Cardiac fibroblast (primary cell): ENCODE data around the gene RAET1E.
"Not testable (repeated sequence)": the region's sequence is repeated elsewhere in the genome, so short reads cannot be mapped to it uniquely, and the experiment has no call there.

Experiments
- DNase-seq, 2 donors: peaks; one replicate each; pipeline versions ENCODE4 v3.0.0 to v3.0.0-alpha.2; 2010; ENCODE audit warnings: low read depth in 2 of 2
- H3K4me3 ChIP-seq, 2 donors: replicated peaks in 1 of 2; 1 replicate in 1 of 2; 2 replicates in 1 of 2; pipeline ENCODE4 v1.5.1; 2011; ENCODE audit warnings: low read depth in 2 of 2, low read length in 2 of 2, mild to moderate bottlenecking in 2 of 2, moderate library complexity in 1 of 2
- TF ChIP-seq, protein P1 (sequence below): IDR thresholded peaks from one replicate; pipeline ENCODE4 v1.5.1; 2011; ENCODE audit warnings: low read depth, mild to moderate bottlenecking, low read length, inconsistent platforms

RAET1E gene

GRCh38 chr6:149913540-149914240 lies 15.8 kb upstream of the RAET1E start:
- TF ChIP-seq, protein P1, sequence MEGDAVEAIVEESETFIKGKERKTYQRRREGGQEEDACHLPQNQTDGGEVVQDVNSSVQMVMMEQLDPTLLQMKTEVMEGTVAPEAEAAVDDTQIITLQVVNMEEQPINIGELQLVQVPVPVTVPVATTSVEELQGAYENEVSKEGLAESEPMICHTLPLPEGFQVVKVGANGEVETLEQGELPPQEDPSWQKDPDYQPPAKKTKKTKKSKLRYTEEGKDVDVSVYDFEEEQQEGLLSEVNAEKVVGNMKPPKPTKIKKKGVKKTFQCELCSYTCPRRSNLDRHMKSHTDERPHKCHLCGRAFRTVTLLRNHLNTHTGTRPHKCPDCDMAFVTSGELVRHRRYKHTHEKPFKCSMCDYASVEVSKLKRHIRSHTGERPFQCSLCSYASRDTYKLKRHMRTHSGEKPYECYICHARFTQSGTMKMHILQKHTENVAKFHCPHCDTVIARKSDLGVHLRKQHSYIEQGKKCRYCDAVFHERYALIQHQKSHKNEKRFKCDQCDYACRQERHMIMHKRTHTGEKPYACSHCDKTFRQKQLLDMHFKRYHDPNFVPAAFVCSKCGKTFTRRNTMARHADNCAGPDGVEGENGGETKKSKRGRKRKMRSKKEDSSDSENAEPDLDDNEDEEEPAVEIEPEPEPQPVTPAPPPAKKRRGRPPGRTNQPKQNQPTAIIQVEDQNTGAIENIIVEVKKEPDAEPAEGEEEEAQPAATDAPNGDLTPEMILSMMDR: no peak
- DNase-seq: no peak

DNA sequence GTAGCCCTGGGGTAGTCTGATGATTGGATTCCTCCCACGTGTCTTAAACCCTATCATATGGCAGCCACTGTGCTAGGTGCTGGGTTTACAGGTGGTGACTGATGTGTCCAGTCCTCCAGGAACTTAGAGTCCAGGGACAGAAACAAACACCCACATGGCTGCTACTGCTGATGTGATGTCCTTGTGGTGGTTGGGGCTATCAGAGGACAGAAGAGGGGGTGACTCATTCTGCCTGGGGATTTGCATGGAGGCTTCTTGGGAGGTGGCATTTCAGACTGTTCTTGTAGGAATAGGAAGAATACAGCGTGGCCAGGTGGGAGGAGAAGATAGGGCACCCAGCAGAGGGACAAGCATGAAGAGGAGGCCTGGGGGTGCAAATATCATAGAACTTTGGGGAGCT lies 15.2 kb upstream of the RAET1E start:
- DNase-seq: no peak
- TF ChIP-seq, protein P1: no peak
- H3K4me3 ChIP-seq: no peak overlapping the region

More at GRCh38 chr6:149913540-149914240, 15.8 kb upstream of the RAET1E start:
- H3K4me3 ChIP-seq: no peak overlapping the region

- not testable (repeated sequence) for H3K4me3 ChIP-seq, DNase-seq
These were observed 14.8 kb upstream of the RAET1E start for GRCh38 chr6:149912680-149913079.

GRCh38 chr6:149910721-149911151 lies 12.8 kb upstream of the RAET1E start:
- TF ChIP-seq, protein P1: no peak
- DNase-seq: no peak
- no peak overlapping the region for H3K4me3 ChIP-seq

GRCh38 chr6:149909701-149910470 lies 12.0 kb upstream of the RAET1E start:
- no peak for DNase-seq
- TF ChIP-seq, protein P1: no peak
- no peak overlapping the region for H3K4me3 ChIP-seq

DNA sequence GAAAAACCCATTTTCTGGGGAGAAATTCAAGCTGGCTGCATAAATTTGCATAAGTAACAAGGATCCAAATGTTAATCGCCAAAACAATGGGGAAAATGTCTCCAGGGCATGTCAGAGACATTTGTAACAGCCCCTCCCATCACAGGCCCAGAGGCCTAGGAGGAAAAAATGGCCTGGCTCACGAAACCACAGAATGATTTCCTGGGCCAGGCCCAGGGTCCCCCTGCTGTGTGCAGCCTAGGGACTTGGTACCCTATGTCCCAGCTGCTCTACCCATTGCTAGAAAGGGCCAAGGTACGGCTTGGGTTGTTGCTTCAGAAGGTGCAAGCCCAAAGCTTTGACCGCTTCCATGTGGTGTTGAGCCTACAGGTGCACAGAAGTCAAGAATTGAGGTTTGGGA lies 10.6 kb upstream of the RAET1E start:
- not testable (repeated sequence) for DNase-seq, H3K4me3 ChIP-seq

GRCh38 chr6:149907317-149907716 lies 9.4 kb upstream of the RAET1E start:
- DNase-seq: no peak
- no peak overlapping the region for H3K4me3 ChIP-seq
- TF ChIP-seq, protein P1: no peak
